Vagina (tissue), 2 donors: Measurements from ENCODE around the gene CMTM3. TPM values are rescaled to one million over a fixed set of nuclear protein-coding genes. Genes with fewer than 3 reads are reported as not detected.

ENCODE experiments used
- DNase-seq, 2 donors: peaks; one replicate each; pipeline ENCODE4 v3.0.0-alpha.2; 2017; ENCODE audit errors: extremely low spot score in 2 of 2
- H3K27ac ChIP-seq: fragments of 200-600 bp; sonication (generic); one replicate; pipeline ENCODE4 v1.5.1; 2019
- H3K27me3 ChIP-seq: fragments of 200-600 bp; sonication (generic); one replicate; pipeline ENCODE4 v1.5.1; 2019
- H3K36me3 ChIP-seq, 2 donors: fragments of 200-600 bp; sonication (generic); one replicate each; pipeline ENCODE4 v1.5.1; 2017 to 2019
- H3K4me1 ChIP-seq: fragments of 200-600 bp; sonication (generic); one replicate; pipeline ENCODE4 v1.5.1; 2019
- H3K4me3 ChIP-seq, 2 donors: fragments of 200-600 bp; sonication (generic); 1 replicate in 1 of 2; 2 replicates in 1 of 2; pipeline ENCODE4 v1.5.1; 2016 to 2019
- H3K9me3 ChIP-seq: fragments of 200-600 bp; sonication (generic); one replicate; pipeline ENCODE4 v1.5.1; 2019
- CTCF ChIP-seq, 3 experiments: fragments of 450-650 bp in 2 of 3; fragments of 200-600 bp in 1 of 3; sonication (generic) in 1 of 3; IDR thresholded peaks; one replicate each; pipeline ENCODE4 v1.5.1; 2017 to 2019; ENCODE audit warnings: antibody characterized with exemption in 3 of 3, mild to moderate bottlenecking in 2 of 3, moderate library complexity in 2 of 3
- POLR2A ChIP-seq, 2 donors: fragments of 450-650 bp; IDR thresholded peaks; one replicate each; pipeline ENCODE4 v1.6.1; 2017; ENCODE audit warnings: antibody characterized with exemption in 2 of 2, mild to moderate bottlenecking in 2 of 2, moderate library complexity in 2 of 2
- POLR2AphosphoS5 ChIP-seq, 2 donors: sonication (generic); formaldehyde crosslinking; IDR thresholded peaks; one replicate each; pipeline ENCODE4 v1.9.0; 2017; ENCODE audit warnings: antibody characterized with exemption in 2 of 2, mild to moderate bottlenecking in 2 of 2, low read depth in 1 of 2; ENCODE audit not compliant: insufficient read depth in 1 of 2
- intact Hi-C: fragments of 100-400 bp; cut with DNase I; formaldehyde crosslinking; loops from one replicate; pipeline ENCODE4 v1.15.1; 2023
- total RNA-seq: library from RNA; depleted of rRNA; stranded (reverse); fragments of >200 nt; gene quantifications from one replicate; pipeline ENCODE4 v1.2.3, GENCODE V29; 2016

The CMTM3 gene
- total RNA-seq, 1 donor from 2014 or later = 47.9 TPM

DNA sequence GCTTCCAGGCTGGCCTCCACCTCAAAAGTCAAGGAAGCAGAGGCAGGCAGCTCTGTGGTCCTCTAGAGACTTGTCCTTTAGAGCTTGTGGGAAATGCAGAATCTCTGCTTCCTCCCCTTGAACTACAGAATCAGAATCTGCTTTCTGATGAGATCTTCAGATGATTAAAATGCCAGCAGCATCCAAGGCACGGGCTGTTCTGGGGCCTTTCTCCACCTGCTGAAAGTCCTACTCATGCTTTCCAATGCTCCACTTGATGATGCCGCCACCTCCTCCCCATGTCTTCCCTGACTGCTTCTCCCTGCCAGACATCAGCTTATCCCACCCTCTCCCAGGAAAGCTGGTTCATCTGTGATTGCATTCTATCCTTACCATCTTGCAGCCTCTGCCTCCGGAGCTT, 33.3 kb downstream of the CMTM3 start:
- TF ChIP-seq POLR2A (IDR thresholded peaks at IDR 0.05) = no peak
- no peak for TF ChIP-seq CTCF (IDR thresholded peaks at IDR 0.05)
- TF ChIP-seq POLR2AphosphoS5 (IDR thresholded peaks at IDR 0.05; ENCODE audit: insufficient read depth in 1 of 2, low read depth in 1 of 2) = no peak
- intact Hi-C loops = no loop called here

DNA sequence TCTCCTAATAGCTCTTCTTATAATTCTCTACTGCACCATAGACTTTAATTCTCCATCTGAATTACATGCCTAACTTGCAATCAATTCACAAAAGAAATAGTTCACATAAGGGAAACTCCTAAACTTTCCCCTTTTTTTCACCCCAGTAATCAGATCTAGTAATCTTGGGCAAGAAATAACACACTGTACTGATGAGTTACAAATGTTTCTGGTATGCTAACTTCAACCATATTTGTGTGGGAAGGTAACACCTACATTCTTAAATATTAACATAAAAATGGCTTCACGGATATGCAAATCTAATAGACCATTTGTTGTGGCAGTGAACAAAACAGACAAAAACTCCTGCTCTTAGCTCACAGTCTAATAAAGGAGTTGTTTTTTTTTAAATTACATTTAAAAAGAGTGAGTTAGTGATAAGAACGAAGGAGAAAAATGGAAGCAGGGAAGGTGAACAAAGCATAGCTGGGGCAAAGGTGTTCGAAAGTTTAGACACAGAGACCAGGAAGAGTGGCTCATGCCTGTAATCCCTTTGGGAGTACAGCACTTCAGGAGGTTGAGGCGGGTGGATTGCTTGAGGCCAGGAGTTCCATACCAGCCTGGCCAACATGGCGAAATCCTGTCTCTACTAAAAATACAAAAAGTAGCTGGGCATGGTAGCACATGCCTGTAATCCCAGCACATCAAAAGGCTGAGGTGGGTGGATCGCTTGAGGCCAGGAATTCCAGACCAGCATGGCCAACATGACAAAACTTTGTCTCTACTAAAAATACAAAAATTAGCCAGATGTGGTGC, 34.8 kb downstream of the CMTM3 start:
- no peak for DNase-seq
- intact Hi-C loops = no loop called here
- Histone ChIP-seq H3K9me3 (no peaks in the 10 kb centered on the region), H3K4me1 (no peaks in the 10 kb centered on the region), H3K36me3 (no peaks in the 10 kb centered on the region), H3K4me3 (no peak overlapping the region), H3K27ac (no peak overlapping the region), H3K27me3 (no peaks in the 10 kb centered on the region)
- no peak for TF ChIP-seq POLR2AphosphoS5 (IDR thresholded peaks at IDR 0.05; ENCODE audit: insufficient read depth in 1 of 2, low read depth in 1 of 2)
- TF ChIP-seq POLR2A (IDR thresholded peaks at IDR 0.05) = no peak
- no peak for TF ChIP-seq CTCF (IDR thresholded peaks at IDR 0.05)

More for the DNA sequence above, 33.3 kb downstream of the CMTM3 start:
- Histone ChIP-seq H3K27ac (no peak overlapping the region), H3K27me3 (no peaks in the 10 kb centered on the region), H3K9me3 (no peaks in the 10 kb centered on the region), H3K4me3 (no peak overlapping the region), H3K4me1 (no peaks in the 10 kb centered on the region), H3K36me3 (no peaks in the 10 kb centered on the region)
- DNase-seq = no peak

DNA sequence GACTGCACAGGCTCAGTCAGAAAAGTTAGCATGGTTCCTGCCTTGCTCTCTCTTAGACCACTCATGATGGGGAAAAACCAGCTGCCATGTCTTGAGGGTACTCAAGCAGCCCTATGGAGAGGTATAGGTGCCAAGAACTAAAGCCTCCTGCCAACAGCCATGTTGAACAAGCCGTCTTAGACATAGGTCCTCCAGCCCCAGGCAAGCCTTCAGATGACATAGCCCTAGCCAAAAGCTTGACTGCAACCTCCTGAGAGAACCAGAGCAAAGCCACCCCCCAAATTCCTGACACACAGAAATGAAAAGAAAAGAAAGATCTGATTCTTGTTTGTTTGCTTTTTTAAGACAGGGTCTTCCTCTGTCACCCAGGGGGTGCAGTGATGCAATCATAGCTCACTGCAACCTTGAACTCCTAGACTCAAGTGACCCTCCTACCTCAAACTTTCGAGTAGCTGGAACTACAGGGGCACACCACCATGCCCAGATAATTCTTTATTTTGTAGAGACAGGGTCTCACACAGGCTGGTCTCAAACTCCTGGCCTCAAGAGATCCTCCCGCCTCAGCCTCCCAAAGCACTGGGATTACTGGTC, 36.3 kb downstream of the CMTM3 start:
- Histone ChIP-seq H3K4me1 (no peaks in the 10 kb centered on the region), H3K27me3 (no peaks in the 10 kb centered on the region), H3K9me3 (no peaks in the 10 kb centered on the region), H3K36me3 (no peaks in the 10 kb centered on the region), H3K27ac (no peak overlapping the region), H3K4me3 (no peak overlapping the region)
- intact Hi-C loops = no loop called here
- no peak for DNase-seq
- TF ChIP-seq POLR2AphosphoS5 (IDR thresholded peaks at IDR 0.05; ENCODE audit: insufficient read depth in 1 of 2, low read depth in 1 of 2) = no peak
- TF ChIP-seq POLR2A (IDR thresholded peaks at IDR 0.05) = no peak
- no peak for TF ChIP-seq CTCF (IDR thresholded peaks at IDR 0.05)

DNA sequence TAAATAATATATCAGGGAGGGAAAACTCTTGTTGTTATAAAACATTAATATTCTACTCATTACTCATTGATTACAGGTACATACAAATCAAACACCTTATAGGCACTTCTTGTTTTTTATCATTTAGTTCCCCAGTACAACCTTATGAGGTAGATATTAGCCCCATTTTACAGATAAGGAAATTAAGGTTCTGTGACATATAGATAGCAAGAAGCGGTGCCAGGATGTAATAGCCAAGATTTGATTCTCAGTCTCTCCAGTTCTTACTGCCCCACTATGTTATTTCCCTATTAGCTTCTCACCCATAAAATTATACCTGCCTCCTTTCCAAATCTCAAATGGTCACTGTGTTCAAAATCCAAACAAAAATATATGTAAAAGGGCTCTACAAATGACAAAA, 36.9 kb downstream of the CMTM3 start:
- Histone ChIP-seq H3K4me3 (no peak overlapping the region), H3K9me3 (no peaks in the 10 kb centered on the region), H3K36me3 (no peaks in the 10 kb centered on the region), H3K27ac (no peak overlapping the region), H3K27me3 (no peaks in the 10 kb centered on the region), H3K4me1 (no peaks in the 10 kb centered on the region)
- TF ChIP-seq POLR2A (IDR thresholded peaks at IDR 0.05) = no peak
- no peak for TF ChIP-seq CTCF (IDR thresholded peaks at IDR 0.05)
- no peak for TF ChIP-seq POLR2AphosphoS5 (IDR thresholded peaks at IDR 0.05; ENCODE audit: insufficient read depth in 1 of 2, low read depth in 1 of 2)
- DNase-seq = no peak
- intact Hi-C loops = no loop called here

DNA sequence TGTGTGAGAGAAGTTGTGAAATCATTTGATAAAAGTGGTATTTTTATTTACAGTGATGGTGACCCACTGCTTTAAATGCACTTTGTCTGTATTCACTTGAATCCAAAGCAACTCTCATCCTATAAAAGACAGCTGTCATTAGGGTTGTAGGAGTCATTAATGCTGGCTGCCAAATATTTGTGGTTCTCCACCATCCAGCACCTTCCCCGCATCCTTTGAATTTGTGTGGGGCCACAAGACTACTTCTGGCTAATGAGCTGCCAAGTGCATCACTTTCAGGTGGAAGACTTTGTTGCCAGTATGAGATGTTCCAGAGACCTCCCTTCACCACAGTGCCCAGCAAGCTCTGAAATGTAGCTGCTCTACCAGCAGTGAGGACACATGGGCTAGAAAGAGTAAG, 43.4 kb downstream of the CMTM3 start:
- H3K4me3 ChIP-seq = no peak overlapping the region
- H3K27me3 ChIP-seq = no peaks in the 10 kb centered on the region
- H3K9me3 ChIP-seq = no peaks in the 10 kb centered on the region
- no peaks in the 10 kb centered on the region for H3K36me3 ChIP-seq
- DNase-seq = no peak
- H3K4me1 ChIP-seq = peaks cover 17% of the 10 kb centered on the region
- TF ChIP-seq POLR2AphosphoS5 (IDR thresholded peaks at IDR 0.05; ENCODE audit: insufficient read depth in 1 of 2, low read depth in 1 of 2) = no peak
- TF ChIP-seq POLR2A (IDR thresholded peaks at IDR 0.05) = no peak
- TF ChIP-seq CTCF (IDR thresholded peaks at IDR 0.05) = no peak
- intact Hi-C loops = no loop called here
- H3K27ac ChIP-seq = no peak overlapping the region
